ENCODE data around the gene GLOD4. TPM values are rescaled to one million over a fixed set of nuclear protein-coding genes. Genes with fewer than 3 reads are reported as not detected.

Gene GLOD4
- total RNA-seq, 2 donors from 2014 or later, result 72.4 to 113 TPM

DNA sequence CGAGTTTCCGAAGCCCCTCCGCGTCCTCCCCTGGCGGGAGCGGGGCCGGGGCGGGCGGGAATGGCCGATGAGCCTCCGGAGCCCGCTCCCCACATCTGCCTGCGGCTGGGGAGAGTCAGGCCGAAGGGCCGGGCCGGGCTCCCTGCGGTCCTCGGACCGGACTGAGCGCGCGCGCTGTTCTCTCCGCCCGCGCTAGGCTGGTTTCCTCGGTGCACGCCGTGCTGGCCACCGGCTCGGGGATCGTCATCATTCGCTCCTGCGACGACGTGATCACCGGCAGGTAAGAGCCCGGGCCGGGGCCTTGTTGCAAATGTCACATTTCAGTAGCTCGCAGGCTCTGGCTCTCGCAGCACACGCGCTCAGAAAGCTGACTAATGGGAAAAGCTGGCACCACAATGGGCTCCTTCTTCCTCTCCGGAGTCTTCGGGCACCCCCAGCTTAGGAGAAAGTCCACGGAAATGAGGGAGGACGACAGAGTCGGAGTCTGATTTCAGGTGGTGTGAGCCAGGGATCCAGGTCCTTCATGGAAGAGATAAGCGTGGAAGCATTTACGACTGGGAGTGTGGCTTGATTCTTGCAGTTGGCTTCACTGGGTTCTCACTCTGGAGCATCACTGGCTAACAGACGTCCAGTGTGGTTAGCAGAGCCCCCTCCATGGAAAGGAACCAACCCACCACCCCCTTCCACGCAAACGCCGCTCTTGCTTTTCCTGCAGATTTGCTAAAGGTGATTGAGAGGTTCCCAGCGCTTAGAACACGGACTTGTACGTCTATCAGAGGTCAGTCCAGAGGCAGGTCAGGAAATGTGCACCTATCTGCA lies 49.0 kb downstream of the GLOD4 start:
- peak overlapping the region; percentile 75 to 80 for H3K4me3 ChIP-seq
- H3K27ac ChIP-seq, result peak overlapping the region; percentile 88 to 92
- peak; percentile 22 for TF ChIP-seq POLR2AphosphoS5 (IDR thresholded peaks at IDR 0.05)
- TF ChIP-seq, protein P1, sequence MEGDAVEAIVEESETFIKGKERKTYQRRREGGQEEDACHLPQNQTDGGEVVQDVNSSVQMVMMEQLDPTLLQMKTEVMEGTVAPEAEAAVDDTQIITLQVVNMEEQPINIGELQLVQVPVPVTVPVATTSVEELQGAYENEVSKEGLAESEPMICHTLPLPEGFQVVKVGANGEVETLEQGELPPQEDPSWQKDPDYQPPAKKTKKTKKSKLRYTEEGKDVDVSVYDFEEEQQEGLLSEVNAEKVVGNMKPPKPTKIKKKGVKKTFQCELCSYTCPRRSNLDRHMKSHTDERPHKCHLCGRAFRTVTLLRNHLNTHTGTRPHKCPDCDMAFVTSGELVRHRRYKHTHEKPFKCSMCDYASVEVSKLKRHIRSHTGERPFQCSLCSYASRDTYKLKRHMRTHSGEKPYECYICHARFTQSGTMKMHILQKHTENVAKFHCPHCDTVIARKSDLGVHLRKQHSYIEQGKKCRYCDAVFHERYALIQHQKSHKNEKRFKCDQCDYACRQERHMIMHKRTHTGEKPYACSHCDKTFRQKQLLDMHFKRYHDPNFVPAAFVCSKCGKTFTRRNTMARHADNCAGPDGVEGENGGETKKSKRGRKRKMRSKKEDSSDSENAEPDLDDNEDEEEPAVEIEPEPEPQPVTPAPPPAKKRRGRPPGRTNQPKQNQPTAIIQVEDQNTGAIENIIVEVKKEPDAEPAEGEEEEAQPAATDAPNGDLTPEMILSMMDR (IDR thresholded peaks at IDR 0.05), result no peak
- no peaks in the 10 kb centered on the region for H3K27me3 ChIP-seq (replicated peaks; ENCODE audit: insufficient read depth)
- 5% methylated on average over 25 of the region's 57 CpGs for WGBS
- peak; percentile 48 for DNase-seq (ENCODE audit: low spot score)
- H3K36me3 ChIP-seq, result no peaks in the 10 kb centered on the region
- intact Hi-C loops (cut with DNase I), result loop anchor here (10.0 kb wide), 1 partner anchor 252 kb away; no protein-coding TSS in a partner anchor
- H3K4me1 ChIP-seq (replicated peaks), result peaks cover 4% of the 10 kb centered on the region
- H3K9me3 ChIP-seq, result no peaks in the 10 kb centered on the region

DNA sequence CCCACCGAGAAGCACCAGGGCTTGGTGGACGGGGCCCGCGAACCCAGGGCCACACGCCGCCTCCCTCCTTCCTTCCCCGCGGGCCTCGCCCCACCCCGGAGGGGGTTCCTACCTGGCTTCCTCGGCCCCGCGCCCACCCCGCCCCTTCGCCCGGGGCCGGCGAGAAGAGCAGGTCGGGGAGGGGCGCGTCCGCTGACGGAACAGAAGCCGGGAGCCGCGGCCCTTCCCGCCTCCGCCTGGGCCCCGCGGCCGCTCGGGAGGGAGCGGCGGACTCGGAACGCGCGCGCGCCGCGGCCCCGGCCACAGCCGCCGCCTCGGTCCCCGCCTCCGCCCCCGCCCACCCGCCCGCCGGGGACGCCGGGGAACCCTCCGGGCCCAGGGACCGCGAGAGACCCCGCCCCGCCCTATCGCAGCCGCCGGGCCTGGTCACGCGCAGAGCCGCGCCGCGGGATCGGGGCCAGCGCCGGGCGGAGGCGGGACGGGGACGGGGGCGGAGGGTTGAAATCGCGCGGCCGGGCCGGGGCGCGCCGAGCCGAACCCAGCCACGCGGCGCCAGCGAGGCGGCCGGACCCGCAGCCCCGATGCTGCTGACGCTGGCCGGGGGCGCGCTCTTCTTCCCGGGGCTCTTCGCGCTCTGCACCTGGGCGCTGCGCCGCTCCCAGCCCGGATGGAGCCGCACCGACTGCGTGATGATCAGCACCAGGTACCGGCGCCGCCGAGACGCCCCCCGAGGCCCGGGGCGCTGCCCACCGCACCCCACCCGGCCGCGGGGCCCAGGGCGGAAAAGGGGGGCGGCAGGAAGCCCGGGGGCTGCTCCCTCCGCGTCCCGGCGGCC lies 49.8 kb downstream of the GLOD4 start, which contains the start of gene TLCD3A:
TLCD3A (plus strand) TSS at position 530 of the 835 bp plus-strand sequence; CDS start at position 582, 52 bp downstream.
- TF ChIP-seq, protein P1 (IDR thresholded peaks at IDR 0.05), result no peak
- TF ChIP-seq POLR2A (IDR thresholded peaks at IDR 0.05) (peak; percentile 57), POLR2AphosphoS5 (IDR thresholded peaks at IDR 0.05) (no peak)
- no peaks in the 10 kb centered on the region for H3K9me3 ChIP-seq
- DNase-seq (ENCODE audit: low spot score), result peak; percentile 75
- H3K4me1 ChIP-seq (replicated peaks), result peaks cover 4% of the 10 kb centered on the region
- intact Hi-C loops (cut with DNase I), result loop anchor here (10.0 kb wide), 1 partner anchor 253 kb away; no protein-coding TSS in a partner anchor
- peak within 1 kb of the TSS; percentile 88 to 92 for H3K27ac ChIP-seq
- H3K36me3 ChIP-seq, result no peaks in the 10 kb centered on the region
- 0% methylated on average over 8 of the region's 126 CpGs for WGBS
- peak within 1 kb of the TSS; percentile 75 to 80 for H3K4me3 ChIP-seq
- H3K27me3 ChIP-seq (replicated peaks; ENCODE audit: insufficient read depth), result no peaks in the 10 kb centered on the region

- intact Hi-C loops (cut with DNase I), result loop anchor here (10.0 kb wide), 1 partner anchor 253 kb away; no protein-coding TSS in a partner anchor
- Histone ChIP-seq H3K4me3 (peak overlapping the region; percentile 75 to 80), H3K4me1 (replicated peaks) (peaks cover 4% of the 10 kb centered on the region), H3K27me3 (replicated peaks; ENCODE audit: insufficient read depth) (no peaks in the 10 kb centered on the region), H3K27ac (peak overlapping the region; percentile 88 to 92), H3K36me3 (no peaks in the 10 kb centered on the region), H3K9me3 (no peaks in the 10 kb centered on the region)
- TF ChIP-seq, protein P1 (IDR thresholded peaks at IDR 0.05), result no peak
- TF ChIP-seq POLR2A (IDR thresholded peaks at IDR 0.05) (no peak), POLR2AphosphoS5 (IDR thresholded peaks at IDR 0.05) (no peak)
- DNase-seq (ENCODE audit: low spot score), result no peak
- WGBS, result 11% methylated on average over 26 of the region's 26 CpGs
These were observed 50.4 kb downstream of the GLOD4 start for GRCh38 chr17:731644-732066.

- Histone ChIP-seq H3K36me3 (no peaks in the 10 kb centered on the region), H3K4me1 (replicated peaks) (peaks cover 4% of the 10 kb centered on the region), H3K27ac (peak overlapping the region; percentile 63 to 65), H3K9me3 (no peaks in the 10 kb centered on the region), H3K27me3 (replicated peaks; ENCODE audit: insufficient read depth) (no peaks in the 10 kb centered on the region), H3K4me3 (no peak overlapping the region)
- TF ChIP-seq POLR2AphosphoS5 (IDR thresholded peaks at IDR 0.05), result peak; percentile 74
- TF ChIP-seq, protein P1 (IDR thresholded peaks at IDR 0.05), result no peak
- intact Hi-C loops (cut with DNase I), result no loop called here
- WGBS, result 66% methylated on average over 5 of the region's 5 CpGs
- peak; percentile 82 for DNase-seq (ENCODE audit: low spot score)
These were observed 53.2 kb downstream of the GLOD4 start for GRCh38 chr17:728911-729310.
